Measurements from ENCODE around the gene LY6G5C.

DNA sequence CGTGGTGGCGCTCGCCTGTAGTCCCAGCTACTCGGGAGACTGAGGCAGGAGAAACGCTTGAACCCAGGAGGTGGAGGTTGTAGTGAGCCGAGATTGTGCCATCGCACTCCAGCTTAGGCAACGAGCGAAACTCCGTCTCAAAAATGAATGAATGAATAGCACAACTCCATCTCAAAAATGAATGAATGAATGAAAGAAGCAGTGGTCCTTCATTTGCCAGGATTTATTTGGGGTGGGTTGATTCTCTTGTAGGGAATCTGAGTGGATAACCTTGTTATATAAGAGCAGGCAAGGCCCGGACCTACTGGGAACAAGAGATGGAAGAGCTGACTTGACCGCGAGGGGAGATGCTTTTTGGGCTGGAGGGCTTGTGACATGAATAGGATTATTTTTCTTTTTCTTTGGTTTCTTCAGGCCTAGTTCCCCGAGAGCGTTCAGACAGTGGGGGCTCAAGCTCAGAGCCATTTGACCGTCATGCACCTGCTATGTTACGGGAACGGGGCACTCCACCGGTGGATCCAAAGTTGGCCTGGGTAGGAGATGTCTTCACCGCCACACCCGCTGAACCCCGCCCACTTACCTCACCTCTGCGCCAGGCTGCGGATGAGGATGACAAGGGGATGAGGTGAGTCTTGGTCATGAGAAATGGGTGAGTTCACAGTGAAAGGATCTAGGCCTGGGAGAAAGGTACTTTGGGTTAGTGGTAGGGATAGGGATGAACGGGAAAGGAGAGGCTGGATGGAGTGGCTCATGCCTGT is 50.5 kb downstream of the LY6G5C start:
- TF ChIP-seq, protein P1, sequence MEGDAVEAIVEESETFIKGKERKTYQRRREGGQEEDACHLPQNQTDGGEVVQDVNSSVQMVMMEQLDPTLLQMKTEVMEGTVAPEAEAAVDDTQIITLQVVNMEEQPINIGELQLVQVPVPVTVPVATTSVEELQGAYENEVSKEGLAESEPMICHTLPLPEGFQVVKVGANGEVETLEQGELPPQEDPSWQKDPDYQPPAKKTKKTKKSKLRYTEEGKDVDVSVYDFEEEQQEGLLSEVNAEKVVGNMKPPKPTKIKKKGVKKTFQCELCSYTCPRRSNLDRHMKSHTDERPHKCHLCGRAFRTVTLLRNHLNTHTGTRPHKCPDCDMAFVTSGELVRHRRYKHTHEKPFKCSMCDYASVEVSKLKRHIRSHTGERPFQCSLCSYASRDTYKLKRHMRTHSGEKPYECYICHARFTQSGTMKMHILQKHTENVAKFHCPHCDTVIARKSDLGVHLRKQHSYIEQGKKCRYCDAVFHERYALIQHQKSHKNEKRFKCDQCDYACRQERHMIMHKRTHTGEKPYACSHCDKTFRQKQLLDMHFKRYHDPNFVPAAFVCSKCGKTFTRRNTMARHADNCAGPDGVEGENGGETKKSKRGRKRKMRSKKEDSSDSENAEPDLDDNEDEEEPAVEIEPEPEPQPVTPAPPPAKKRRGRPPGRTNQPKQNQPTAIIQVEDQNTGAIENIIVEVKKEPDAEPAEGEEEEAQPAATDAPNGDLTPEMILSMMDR (IDR thresholded peaks at IDR 0.05), result no peak
- no peak for TF ChIP-seq POLR2A (IDR thresholded peaks at IDR 0.05)
- no peak for TF ChIP-seq EP300 (IDR thresholded peaks at IDR 0.05)

Data from tibial nerve (tissue), 4 donors.